Caco-2 (cell line): ENCODE results near the gene UNK. TPM values are rescaled to one million over a fixed set of nuclear protein-coding genes. Genes with fewer than 3 reads are reported as not detected.

Source experiments
- BruUV-seq: library from RNA; stranded (reverse); fragments of 400-500 nt; replicated peaks from 2 replicates; lab custom pipeline; 2021; lab: Mats Ljungman, UMichigan
- CTCF ChIA-PET: fragments of 300-600 bp; sonication (Branson Sonifier 250); formaldehyde crosslinking; loops from one replicate; lab custom pipeline; 2022; ENCODE audit warnings: antibody characterized with exemption; lab: Charles Lee
- POLR2A ChIA-PET: fragments of 300-600 bp; sonication (Branson Sonifier 250); formaldehyde crosslinking; loops from one replicate; lab custom pipeline; 2022; ENCODE audit warnings: antibody characterized with exemption; lab: Charles Lee
- DNase-seq, 2 experiments: peaks; one replicate each; pipeline versions ENCODE4 v3.0.0 to v3.0.0-alpha.2; 2020 to 2022
- H3K27me3 ChIP-seq: replicated peaks from 2 replicates; pipeline ENCODE4 v1.6.0; 2011; ENCODE audit warnings: low read length; ENCODE audit not compliant: control insufficient read depth, insufficient read depth
- H3K36me3 ChIP-seq: 2 replicates; pipeline ENCODE4 v1.5.1; 2011; ENCODE audit warnings: low read length; ENCODE audit not compliant: control insufficient read depth, insufficient read depth
- H3K4me1 ChIP-seq: fragments of 250-450 bp; sonication (Bioruptor Pico); 2 replicates; pipeline ENCODE4 v1.5.1; 2020; ENCODE audit warnings: mild to moderate bottlenecking
- H3K4me3 ChIP-seq: 2 replicates; pipeline ENCODE4 v1.5.1; 2011; ENCODE audit warnings: low read depth, mild to moderate bottlenecking, control low read depth, low read length
- H3K9me3 ChIP-seq: fragments of 250-450 bp; sonication (Bioruptor Pico); 2 replicates; pipeline ENCODE4 v1.5.1; 2020; ENCODE audit warnings: mild to moderate bottlenecking, moderate library complexity
- H3K27ac Mint-ChIP-seq: one replicate; pipeline ENCODE4 v1.8.0; 2022; ENCODE audit warnings: mixed read lengths; ENCODE audit not compliant: unreplicated experiment
- H3K27me3 Mint-ChIP-seq: one replicate; pipeline ENCODE4 v1.8.0; 2022; ENCODE audit warnings: mixed read lengths; ENCODE audit not compliant: insufficient read depth, unreplicated experiment
- H3K36me3 Mint-ChIP-seq: one replicate; pipeline ENCODE4 v1.8.0; 2022; ENCODE audit warnings: mild to moderate bottlenecking, mixed read lengths; ENCODE audit not compliant: insufficient read depth, unreplicated experiment
- H3K4me1 Mint-ChIP-seq: one replicate; pipeline ENCODE4 v1.8.0; 2022; ENCODE audit warnings: low read depth, mixed read lengths; ENCODE audit not compliant: unreplicated experiment
- H3K4me3 Mint-ChIP-seq: one replicate; pipeline ENCODE4 v1.8.0; 2022; ENCODE audit warnings: mild to moderate bottlenecking, moderate library complexity, mixed read lengths; ENCODE audit not compliant: unreplicated experiment
- H3K9me3 Mint-ChIP-seq: one replicate; pipeline ENCODE4 v1.8.0; 2022; ENCODE audit warnings: mixed read lengths; ENCODE audit not compliant: unreplicated experiment
- intact Hi-C: fragments of 100-400 bp; cut with micrococcal nuclease; formaldehyde crosslinking; loops from one replicate; pipeline ENCODE4 v1.10.0; 2022; ENCODE audit not compliant: unreplicated experiment
- total RNA-seq: library from RNA; stranded (reverse); gene quantifications from 2 replicates; pipeline ENCODE4 v1.2.3, GENCODE V29; 2022
- TF ChIP-seq, protein P1 (sequence below), 2 experiments: fragments of 200-600 bp in 1 of 2; IDR thresholded peaks; 1 replicate in 1 of 2; 2 replicates in 1 of 2; pipeline versions ENCODE4 v1.5.1 to v1.8.0; 2011 to 2022; ENCODE audit warnings: antibody characterized with exemption in 1 of 2, control low read depth in 1 of 2, inconsistent platforms in 1 of 2, low read depth in 1 of 2, low read length in 1 of 2, mild to moderate bottlenecking in 1 of 2, moderate library complexity in 1 of 2; ENCODE audit not compliant: insufficient read depth in 1 of 2, severe bottlenecking in 1 of 2, unreplicated experiment in 1 of 2

The UNK gene
- total RNA-seq, 1 experiment from 2014 or later: 33.3 TPM

DNA sequence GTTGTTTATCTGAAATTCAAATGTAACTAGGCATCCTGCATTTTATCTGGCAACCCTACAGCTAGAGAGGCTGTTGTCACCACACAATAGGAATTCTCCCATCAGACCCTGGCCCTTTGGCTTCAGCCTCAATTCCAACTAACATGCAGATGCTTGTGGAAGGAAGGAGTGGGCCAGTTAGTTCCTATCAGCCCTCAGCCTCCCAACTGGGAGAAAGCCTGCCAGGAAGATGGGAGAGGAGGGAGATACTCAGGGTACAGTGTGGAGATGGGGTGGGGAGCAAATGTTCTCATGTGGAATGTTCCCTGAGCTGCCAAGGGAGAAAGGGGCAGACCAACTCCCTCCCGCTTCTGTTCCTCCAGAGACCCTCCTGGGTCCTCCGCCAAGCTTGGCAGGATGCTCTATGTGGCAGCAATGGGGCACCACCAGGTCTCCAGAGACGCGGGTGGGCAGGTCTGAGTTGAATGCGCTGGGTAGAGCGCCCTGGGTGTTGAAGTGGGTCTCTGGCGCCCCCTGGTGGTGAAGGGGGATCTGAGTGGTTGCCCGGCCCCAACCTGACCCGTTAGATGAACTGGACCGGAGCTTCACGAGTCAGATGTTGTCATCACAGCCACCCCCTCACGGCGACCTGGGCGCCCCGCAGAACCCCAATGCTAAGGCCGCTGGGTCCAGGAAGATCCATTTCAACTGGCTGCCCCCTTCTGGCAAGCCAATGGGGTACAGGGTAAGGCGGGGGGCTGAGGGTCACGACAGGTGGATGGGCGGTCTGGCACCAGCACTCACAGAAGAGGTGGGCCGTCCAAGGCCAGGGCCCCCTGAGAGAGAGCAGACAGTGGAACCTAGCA lies 34.8 kb upstream of the UNK start:
- POLR2A ChIA-PET: interaction anchor here (0.5 kb wide), 1 partner anchor 47 kb away, joined by 3 read pairs; no protein-coding TSS in a partner anchor
- DNase-seq: peak; percentile 77 to 88
- H3K27ac Mint-ChIP-seq: no peak overlapping the region
- no peaks in the 10 kb centered on the region for H3K9me3 ChIP-seq
- peaks cover 1% of the 10 kb centered on the region; the same call in 1 of the 2 replicates for H3K36me3 ChIP-seq
- no peak overlapping the region for H3K4me3 ChIP-seq
- BruUV-seq: no TSS peak
- peaks cover 25% of the 10 kb centered on the region for H3K36me3 Mint-ChIP-seq
- peaks cover 4% of the 10 kb centered on the region; the same call in 1 of the 2 replicates for H3K4me1 ChIP-seq
- CTCF ChIA-PET: interaction anchor here (0.6 to 5.3 kb wide), 16 partner anchors 10 to 148 kb away, joined by 3 to 100 read pairs (median 4); partner anchors contain the start of genes GALK1, ITGB4 and SMIM5
- intact Hi-C loops: no loop called here
- no peak overlapping the region for H3K4me3 Mint-ChIP-seq
- peaks cover 4% of the 10 kb centered on the region for H3K4me1 Mint-ChIP-seq
- H3K27me3 Mint-ChIP-seq: no peaks in the 10 kb centered on the region
- no peaks in the 10 kb centered on the region for H3K9me3 Mint-ChIP-seq
- H3K27me3 ChIP-seq: no peaks in the 10 kb centered on the region
- TF ChIP-seq, protein P1, sequence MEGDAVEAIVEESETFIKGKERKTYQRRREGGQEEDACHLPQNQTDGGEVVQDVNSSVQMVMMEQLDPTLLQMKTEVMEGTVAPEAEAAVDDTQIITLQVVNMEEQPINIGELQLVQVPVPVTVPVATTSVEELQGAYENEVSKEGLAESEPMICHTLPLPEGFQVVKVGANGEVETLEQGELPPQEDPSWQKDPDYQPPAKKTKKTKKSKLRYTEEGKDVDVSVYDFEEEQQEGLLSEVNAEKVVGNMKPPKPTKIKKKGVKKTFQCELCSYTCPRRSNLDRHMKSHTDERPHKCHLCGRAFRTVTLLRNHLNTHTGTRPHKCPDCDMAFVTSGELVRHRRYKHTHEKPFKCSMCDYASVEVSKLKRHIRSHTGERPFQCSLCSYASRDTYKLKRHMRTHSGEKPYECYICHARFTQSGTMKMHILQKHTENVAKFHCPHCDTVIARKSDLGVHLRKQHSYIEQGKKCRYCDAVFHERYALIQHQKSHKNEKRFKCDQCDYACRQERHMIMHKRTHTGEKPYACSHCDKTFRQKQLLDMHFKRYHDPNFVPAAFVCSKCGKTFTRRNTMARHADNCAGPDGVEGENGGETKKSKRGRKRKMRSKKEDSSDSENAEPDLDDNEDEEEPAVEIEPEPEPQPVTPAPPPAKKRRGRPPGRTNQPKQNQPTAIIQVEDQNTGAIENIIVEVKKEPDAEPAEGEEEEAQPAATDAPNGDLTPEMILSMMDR (IDR thresholded peaks at IDR 0.05; ENCODE audit: insufficient read depth in 1 of 2, low read depth in 1 of 2, low read length in 1 of 2, severe bottlenecking in 1 of 2, unreplicated experiment in 1 of 2): peak; percentile 86 to 97

DNA sequence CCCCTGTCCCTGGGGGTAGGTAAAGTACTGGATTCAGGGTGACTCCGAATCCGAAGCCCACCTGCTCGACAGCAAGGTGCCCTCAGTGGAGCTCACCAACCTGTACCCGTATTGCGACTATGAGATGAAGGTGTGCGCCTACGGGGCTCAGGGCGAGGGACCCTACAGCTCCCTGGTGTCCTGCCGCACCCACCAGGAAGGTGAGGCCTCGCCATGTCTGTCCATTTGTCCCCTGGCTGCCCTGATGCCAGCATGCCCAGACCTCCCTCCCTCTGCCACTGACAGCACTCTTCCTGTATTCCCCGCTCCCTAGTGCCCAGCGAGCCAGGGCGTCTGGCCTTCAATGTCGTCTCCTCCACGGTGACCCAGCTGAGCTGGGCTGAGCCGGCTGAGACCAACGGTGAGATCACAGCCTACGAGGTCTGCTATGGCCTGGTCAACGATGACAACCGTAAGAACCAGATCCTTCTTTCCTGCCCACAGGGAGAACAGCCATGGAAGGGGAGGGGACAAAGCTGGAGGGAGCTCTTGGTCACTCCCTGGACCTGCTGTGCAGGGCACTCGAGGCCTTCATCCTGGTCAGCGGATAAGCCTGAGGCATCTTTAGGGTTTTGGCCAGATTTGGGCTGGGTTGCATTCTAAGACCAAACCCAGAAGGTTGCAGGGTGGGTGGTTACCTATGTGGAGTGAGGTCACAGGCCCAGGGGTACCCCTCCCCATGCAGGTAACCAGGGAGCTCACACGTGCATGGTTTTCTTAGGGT lies 33.8 kb upstream of the UNK start:
- TF ChIP-seq, protein P1 (IDR thresholded peaks at IDR 0.05; ENCODE audit: insufficient read depth in 1 of 2, low read depth in 1 of 2, low read length in 1 of 2, severe bottlenecking in 1 of 2, unreplicated experiment in 1 of 2): no peak
- peaks cover 7% of the 10 kb centered on the region; the same call in 1 of the 2 replicates for H3K4me1 ChIP-seq
- Mint-ChIP-seq H3K9me3 (no peaks in the 10 kb centered on the region), H3K4me3 (no peak overlapping the region), H3K27ac (no peak overlapping the region), H3K4me1 (peaks cover 7% of the 10 kb centered on the region), H3K27me3 (no peaks in the 10 kb centered on the region), H3K36me3 (peaks cover 29% of the 10 kb centered on the region)
- H3K36me3 ChIP-seq: peaks cover 3% of the 10 kb centered on the region; the same call in 1 of the 2 replicates
- H3K9me3 ChIP-seq: no peaks in the 10 kb centered on the region
- H3K27me3 ChIP-seq: no peaks in the 10 kb centered on the region
- ChIA-PET CTCF (interaction anchor here (0.5 to 5.3 kb wide), 6 partner anchors 14 to 118 kb away, joined by 3 to 100 read pairs (median 5); partner anchors contain the start of genes GALK1 and SMIM5), POLR2A (interaction anchor here (0.6 kb wide), 1 partner anchor 78 kb away, joined by 6 read pairs; no protein-coding TSS in a partner anchor)
- no TSS peak for BruUV-seq
- H3K4me3 ChIP-seq: no peak overlapping the region
- intact Hi-C loops: no loop called here
- DNase-seq: no peak
